MM.1S (cell line): Measurements from ENCODE around the gene GFOD2.

Source experiments
- DNase-seq: peaks from one replicate; pipeline ENCODE4 v3.0.0-alpha.2; 2015
- H2AFZ ChIP-seq: fragments of 300-600 bp; sonication (generic); 2 replicates; pipeline ENCODE4 v1.6.0; 2016; ENCODE audit warnings: antibody characterized with exemption, low read length
- H3F3A ChIP-seq: fragments of 300-600 bp; sonication (generic); 2 replicates; pipeline ENCODE4 v1.6.1; 2016; ENCODE audit warnings: mild to moderate bottlenecking, antibody characterized with exemption, low read length, moderate library complexity, mixed read lengths; ENCODE audit not compliant: insufficient read depth
- H3K27ac ChIP-seq: fragments of 300-600 bp; sonication (generic); 2 replicates; pipeline ENCODE4 v1.5.1; 2016; ENCODE audit warnings: mild to moderate bottlenecking, low read length
- H3K27me3 ChIP-seq: fragments of 300-600 bp; sonication (generic); replicated peaks from 2 replicates; pipeline ENCODE4 v1.6.0; 2016; ENCODE audit warnings: low read length; ENCODE audit not compliant: insufficient read depth
- H3K36me3 ChIP-seq: fragments of 300-600 bp; sonication (generic); replicated peaks from 2 replicates; pipeline ENCODE4 v1.6.1; 2016; ENCODE audit warnings: mild to moderate bottlenecking, low read length, mixed read lengths; ENCODE audit not compliant: insufficient read depth
- H3K4me1 ChIP-seq: fragments of 300-600 bp; sonication (generic); 2 replicates; pipeline ENCODE4 v1.6.1; 2016; ENCODE audit warnings: low read length, mixed read lengths
- H3K4me2 ChIP-seq: fragments of 300-600 bp; sonication (generic); 2 replicates; pipeline ENCODE4 v1.6.0; 2016; ENCODE audit warnings: low read depth, low read length
- H3K4me3 ChIP-seq: fragments of 300-600 bp; sonication (generic); 2 replicates; pipeline ENCODE4 v1.5.1; 2016; ENCODE audit warnings: low read length, mixed read lengths
- H3K79me2 ChIP-seq: fragments of 300-600 bp; sonication (generic); 2 replicates; pipeline ENCODE4 v1.6.1; 2016; ENCODE audit warnings: mixed run types, low read length, mixed read lengths
- H3K9ac ChIP-seq: fragments of 300-600 bp; sonication (generic); 2 replicates; pipeline ENCODE4 v1.6.1; 2016; ENCODE audit warnings: low read length, mixed read lengths
- H3K9me2 ChIP-seq: fragments of 300-600 bp; sonication (generic); replicated peaks from 2 replicates; pipeline ENCODE4 v1.6.1; 2016; ENCODE audit warnings: mild to moderate bottlenecking, low read length, mixed read lengths; ENCODE audit not compliant: insufficient read depth
- H3K9me3 ChIP-seq: fragments of 300-600 bp; sonication (generic); replicated peaks from 2 replicates; pipeline ENCODE4 v1.6.1; 2016; ENCODE audit warnings: mild to moderate bottlenecking, low read length, mixed read lengths; ENCODE audit not compliant: insufficient read depth
- H4K20me1 ChIP-seq: fragments of 300-600 bp; sonication (generic); 2 replicates; pipeline ENCODE4 v1.6.1; 2016; ENCODE audit warnings: mild to moderate bottlenecking, low read length, moderate library complexity, mixed read lengths; ENCODE audit not compliant: insufficient read depth
- CTCF ChIP-seq: fragments of 300-600 bp; sonication (generic); IDR thresholded peaks from 2 replicates; pipeline ENCODE4 v1.5.1; 2016; ENCODE audit warnings: antibody characterized with exemption, low read length, mixed read lengths
- EZH2 ChIP-seq: fragments of 300-600 bp; sonication (generic); optimal IDR thresholded peaks from 2 replicates; pipeline ENCODE3; 2017; ENCODE audit warnings: low read depth, mild to moderate bottlenecking, antibody characterized with exemption, low read length, mixed read lengths
- EZH2phosphoT487 ChIP-seq: fragments of 300-600 bp; sonication (generic); IDR thresholded peaks from 2 replicates; pipeline ENCODE4 v1.6.1; 2018; ENCODE audit warnings: antibody characterized with exemption, low read length

The GFOD2 gene

GRCh38 chr16:67741118-67741517, 22.0 kb upstream of the GFOD2 start:
- no peaks in the 10 kb centered on the region for H3K79me2 ChIP-seq

GRCh38 chr16:67740391-67740790, 21.3 kb upstream of the GFOD2 start:
- Histone ChIP-seq H3K9me3 (no peaks in the 10 kb centered on the region), H2AFZ (no peak overlapping the region), H3F3A (no peaks in the 10 kb centered on the region), H4K20me1 (no peaks in the 10 kb centered on the region), H3K36me3 (no peaks in the 10 kb centered on the region; the same call in 1 of the 2 replicates), H3K27ac (no peak overlapping the region), H3K27me3 (no peaks in the 10 kb centered on the region), H3K4me2 (no peak overlapping the region), H3K79me2 (no peaks in the 10 kb centered on the region), H3K9me2 (no peaks in the 10 kb centered on the region), H3K9ac (no peak overlapping the region), H3K4me1 (no peaks in the 10 kb centered on the region), H3K4me3 (no peak overlapping the region)
- TF ChIP-seq EZH2: no peak
- DNase-seq: no peak

More at GRCh38 chr16:67741118-67741517, 22.0 kb upstream of the GFOD2 start:
- Histone ChIP-seq H3K4me2 (no peak overlapping the region), H3K9me2 (no peaks in the 10 kb centered on the region), H3K36me3 (no peaks in the 10 kb centered on the region; the same call in 1 of the 2 replicates), H2AFZ (no peak overlapping the region), H3K4me3 (no peak overlapping the region), H3K4me1 (no peaks in the 10 kb centered on the region), H4K20me1 (no peaks in the 10 kb centered on the region), H3K27me3 (no peaks in the 10 kb centered on the region), H3F3A (no peaks in the 10 kb centered on the region), H3K27ac (no peak overlapping the region), H3K9ac (no peak overlapping the region), H3K9me3 (no peaks in the 10 kb centered on the region)
- no peak for TF ChIP-seq CTCF
- DNase-seq: no peak

- H3K27me3 ChIP-seq: no peaks in the 10 kb centered on the region
- TF ChIP-seq EZH2phosphoT487 (no peak), EZH2 (no peak), CTCF (no peak)
- H3K9me3 ChIP-seq: no peaks in the 10 kb centered on the region
- no peaks in the 10 kb centered on the region for H4K20me1 ChIP-seq
- no peaks in the 10 kb centered on the region for H3K79me2 ChIP-seq
- H3K4me1 ChIP-seq: peaks cover 5% of the 10 kb centered on the region
- H3K9me2 ChIP-seq: no peaks in the 10 kb centered on the region
- no peak overlapping the region for H3K9ac ChIP-seq
- H2AFZ ChIP-seq: no peak overlapping the region
- no peaks in the 10 kb centered on the region for H3K36me3 ChIP-seq
- no peak overlapping the region for H3K4me2 ChIP-seq
- no peak overlapping the region for H3K27ac ChIP-seq
- DNase-seq: no peak
- H3F3A ChIP-seq: peaks cover 5% of the 10 kb centered on the region
- no peak overlapping the region for H3K4me3 ChIP-seq
Observed at GRCh38 chr16:67736858-67737257, 17.7 kb upstream of the GFOD2 start.

GRCh38 chr16:67734731-67735201, 15.7 kb upstream of the GFOD2 start:
- Histone ChIP-seq H3K36me3 (no peaks in the 10 kb centered on the region), H3K79me2 (no peaks in the 10 kb centered on the region), H3F3A (peaks cover 17% of the 10 kb centered on the region), H4K20me1 (no peaks in the 10 kb centered on the region), H3K9ac (no peak overlapping the region), H3K4me1 (peaks cover 16% of the 10 kb centered on the region), H3K9me3 (no peaks in the 10 kb centered on the region), H3K4me3 (no peak overlapping the region), H3K9me2 (no peaks in the 10 kb centered on the region), H2AFZ (no peak overlapping the region), H3K27me3 (no peaks in the 10 kb centered on the region), H3K4me2 (no peak overlapping the region), H3K27ac (no peak overlapping the region)
- DNase-seq: no peak
- TF ChIP-seq EZH2phosphoT487 (no peak), CTCF (no peak), EZH2 (no peak)
